Measurements from ENCODE around the gene GCKR. TPM values are rescaled to one million over a fixed set of nuclear protein-coding genes. Genes with fewer than 3 reads are reported as not detected.

Gene GCKR
- total and polyA plus RNA-seq, 2 experiments from 2014 or later = not detected

DNA sequence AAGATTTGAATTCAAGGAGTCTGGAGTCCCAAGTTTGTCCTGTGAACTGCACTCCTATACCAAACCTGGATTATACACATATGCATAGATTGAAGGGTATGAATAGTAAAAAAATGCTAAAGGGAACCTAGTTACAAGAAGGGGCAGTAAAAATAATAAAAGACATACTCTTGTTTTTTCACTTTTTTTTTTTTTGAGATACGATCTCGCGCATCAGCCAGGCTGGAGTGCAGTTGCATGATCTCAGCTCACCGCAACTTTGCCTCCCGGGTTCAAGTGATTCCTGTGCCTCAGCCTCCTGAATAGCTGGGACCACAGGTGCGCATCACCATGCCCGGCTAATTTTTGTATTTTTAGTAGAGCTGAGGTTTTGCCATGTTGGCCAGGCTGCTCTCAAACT is 32.2 kb upstream of the GCKR start:
- Histone ChIP-seq H3K27me3 (no peaks in the 10 kb centered on the region), H3K27ac (no peak overlapping the region), H3K4me1 (ENCODE audit: low read depth) (no peaks in the 10 kb centered on the region), H3K36me3 (peaks cover 4% of the 10 kb centered on the region), H3K9me3 (ENCODE audit: low read depth) (no peaks in the 10 kb centered on the region), H3K4me3 (no peak overlapping the region)
- TF ChIP-seq, protein P1, sequence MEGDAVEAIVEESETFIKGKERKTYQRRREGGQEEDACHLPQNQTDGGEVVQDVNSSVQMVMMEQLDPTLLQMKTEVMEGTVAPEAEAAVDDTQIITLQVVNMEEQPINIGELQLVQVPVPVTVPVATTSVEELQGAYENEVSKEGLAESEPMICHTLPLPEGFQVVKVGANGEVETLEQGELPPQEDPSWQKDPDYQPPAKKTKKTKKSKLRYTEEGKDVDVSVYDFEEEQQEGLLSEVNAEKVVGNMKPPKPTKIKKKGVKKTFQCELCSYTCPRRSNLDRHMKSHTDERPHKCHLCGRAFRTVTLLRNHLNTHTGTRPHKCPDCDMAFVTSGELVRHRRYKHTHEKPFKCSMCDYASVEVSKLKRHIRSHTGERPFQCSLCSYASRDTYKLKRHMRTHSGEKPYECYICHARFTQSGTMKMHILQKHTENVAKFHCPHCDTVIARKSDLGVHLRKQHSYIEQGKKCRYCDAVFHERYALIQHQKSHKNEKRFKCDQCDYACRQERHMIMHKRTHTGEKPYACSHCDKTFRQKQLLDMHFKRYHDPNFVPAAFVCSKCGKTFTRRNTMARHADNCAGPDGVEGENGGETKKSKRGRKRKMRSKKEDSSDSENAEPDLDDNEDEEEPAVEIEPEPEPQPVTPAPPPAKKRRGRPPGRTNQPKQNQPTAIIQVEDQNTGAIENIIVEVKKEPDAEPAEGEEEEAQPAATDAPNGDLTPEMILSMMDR (IDR thresholded peaks at IDR 0.05; ENCODE audit: low read depth, low read length) = no peak
- DNase-seq (ENCODE audit: low read depth in 1 of 2, low spot score in 1 of 2) = no peak

DNA sequence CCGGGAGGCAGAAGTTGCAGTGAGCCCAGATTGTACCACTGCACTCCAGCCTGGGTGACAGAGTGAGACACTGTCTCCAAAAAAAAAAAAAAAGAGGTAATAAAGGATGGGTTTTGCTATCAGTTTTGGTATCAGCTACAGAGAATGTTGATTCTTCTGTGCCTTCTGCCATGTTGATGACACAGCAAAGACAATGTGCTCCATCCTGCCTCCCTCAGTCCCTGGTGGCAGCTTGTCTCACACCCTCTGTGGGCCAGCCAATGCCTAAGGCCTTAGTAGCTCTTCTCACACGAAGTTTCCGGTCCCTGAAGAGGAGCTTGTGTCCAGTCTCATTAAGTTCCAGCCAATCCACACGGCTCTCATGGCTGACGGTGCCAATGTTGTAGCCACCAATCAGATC is 24.7 kb upstream of the GCKR start:
- TF ChIP-seq, protein P1 (IDR thresholded peaks at IDR 0.05; ENCODE audit: low read depth, low read length) = no peak
- Histone ChIP-seq H3K36me3 (peaks cover 30% of the 10 kb centered on the region), H3K9me3 (ENCODE audit: low read depth) (no peaks in the 10 kb centered on the region), H3K4me1 (ENCODE audit: low read depth) (no peaks in the 10 kb centered on the region), H3K27ac (no peak overlapping the region), H3K27me3 (no peaks in the 10 kb centered on the region), H3K4me3 (no peak overlapping the region)
- no peak for DNase-seq (ENCODE audit: low read depth in 1 of 2, low spot score in 1 of 2)

DNA sequence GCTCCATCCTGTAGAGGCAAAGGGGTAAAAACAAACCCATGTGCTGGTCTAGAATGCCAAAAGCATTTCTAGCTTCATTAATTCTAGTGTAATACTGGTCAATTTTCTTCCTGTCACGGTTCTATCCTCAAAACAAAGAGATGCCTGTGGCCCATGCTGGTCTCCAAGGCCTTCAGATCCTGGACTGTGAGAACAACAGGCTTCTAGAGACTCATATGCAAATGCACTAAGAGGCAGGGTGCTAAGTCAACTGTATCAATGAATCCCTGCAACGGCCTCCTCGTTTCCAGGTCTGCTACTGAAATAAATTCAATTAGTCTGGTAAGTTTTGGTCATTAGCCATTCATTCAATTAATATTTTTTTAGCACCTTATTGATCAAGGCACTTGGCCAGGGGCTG is 11.1 kb upstream of the GCKR start:
- peaks cover 11% of the 10 kb centered on the region for H3K36me3 ChIP-seq
- H3K27ac ChIP-seq = no peak overlapping the region
- TF ChIP-seq, protein P1 (IDR thresholded peaks at IDR 0.05; ENCODE audit: low read depth, low read length) = no peak
- H3K4me3 ChIP-seq = no peak overlapping the region
- no peaks in the 10 kb centered on the region for H3K9me3 ChIP-seq (ENCODE audit: low read depth)
- no peaks in the 10 kb centered on the region for H3K4me1 ChIP-seq (ENCODE audit: low read depth)
- DNase-seq (ENCODE audit: low read depth in 1 of 2, low spot score in 1 of 2) = no peak
- no peaks in the 10 kb centered on the region for H3K27me3 ChIP-seq

DNA sequence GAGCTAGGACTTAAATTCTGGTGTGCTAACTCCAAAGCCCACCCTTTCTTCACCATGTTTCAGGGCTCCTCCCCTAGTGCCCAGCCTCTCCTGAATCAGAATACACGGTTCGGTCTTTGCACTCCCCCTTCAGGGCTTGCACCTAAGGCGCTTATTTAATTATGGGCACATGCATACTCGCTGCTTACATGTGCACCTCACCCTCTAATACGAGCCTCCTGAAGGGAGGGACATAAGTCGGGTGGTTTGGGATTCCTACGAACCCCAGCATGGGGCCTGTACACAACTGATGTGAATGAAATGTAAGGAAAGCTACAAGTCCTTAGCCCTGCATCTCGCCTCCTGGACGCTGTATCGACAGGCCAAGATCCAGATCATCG is 7.5 kb upstream of the GCKR start:
- H3K4me3 ChIP-seq = peak overlapping the region; percentile 66
- no peaks in the 10 kb centered on the region for H3K27me3 ChIP-seq
- DNase-seq (ENCODE audit: low read depth in 1 of 2, low spot score in 1 of 2) = peak; percentile 5 to 39
- TF ChIP-seq, protein P1 (IDR thresholded peaks at IDR 0.05; ENCODE audit: low read depth, low read length) = peak; percentile 18
- H3K9me3 ChIP-seq (ENCODE audit: low read depth) = no peaks in the 10 kb centered on the region
- peak overlapping the region; percentile 22 for H3K27ac ChIP-seq
- no peaks in the 10 kb centered on the region for H3K4me1 ChIP-seq (ENCODE audit: low read depth)
- H3K36me3 ChIP-seq = no peaks in the 10 kb centered on the region

DNA sequence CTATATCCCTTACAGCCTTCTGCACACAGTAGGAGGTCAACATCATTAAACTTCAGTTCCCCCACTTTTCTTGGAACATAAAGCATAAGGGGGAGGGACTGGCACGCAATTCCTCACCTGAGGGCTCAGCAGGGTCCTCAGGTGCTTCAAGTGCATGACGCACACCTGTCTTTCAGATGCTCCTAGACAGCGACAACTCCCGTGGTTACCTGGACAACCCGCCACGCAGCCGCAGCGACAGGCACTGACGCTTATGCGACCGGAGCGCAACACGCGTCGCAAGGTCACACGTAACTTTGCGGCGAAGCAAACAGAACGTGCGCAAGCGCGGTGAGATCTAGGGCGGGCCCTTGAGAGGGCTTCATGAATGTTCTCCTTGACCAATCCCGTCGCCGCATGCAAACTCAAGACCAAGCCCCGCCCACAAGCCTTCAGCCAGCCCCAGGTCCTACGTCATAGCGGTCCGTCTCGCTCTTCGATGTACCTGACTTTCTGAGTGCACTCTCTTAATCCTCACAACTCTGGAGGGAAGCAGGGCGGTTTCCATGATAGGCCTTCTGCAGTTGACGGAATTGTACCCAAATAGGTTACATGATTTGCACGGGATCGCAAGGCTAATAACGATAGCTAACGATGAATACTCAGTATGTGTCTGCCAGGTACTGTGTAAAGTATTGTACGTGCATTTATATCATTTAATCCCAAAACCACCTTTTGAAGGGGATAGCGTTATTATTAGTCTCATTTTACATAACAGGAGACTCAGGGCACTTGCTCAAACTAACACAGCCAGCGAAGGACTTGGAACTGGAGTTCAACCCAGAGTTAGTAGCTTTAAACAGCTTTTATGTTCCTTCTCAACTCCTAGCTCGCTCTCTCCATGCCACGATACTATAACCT is 6.9 kb upstream of the GCKR start, which contains the start of gene IFT172:
Gene IFT172 (minus strand): TSS at position 246 of the 900 bp plus-strand sequence. CDS start 90 bp downstream, at position 156.
- TF ChIP-seq, protein P1 (IDR thresholded peaks at IDR 0.05; ENCODE audit: low read depth, low read length) = no peak
- no peaks in the 10 kb centered on the region for H3K4me1 ChIP-seq (ENCODE audit: low read depth)
- H3K27ac ChIP-seq = peak within 1 kb of the TSS; percentile 22
- H3K36me3 ChIP-seq = no peaks in the 10 kb centered on the region
- H3K9me3 ChIP-seq (ENCODE audit: low read depth) = no peaks in the 10 kb centered on the region
- peak within 1 kb of the TSS; percentile 66 for H3K4me3 ChIP-seq
- DNase-seq (ENCODE audit: low read depth in 1 of 2, low spot score in 1 of 2) = peak; percentile 99 to 100
- no peaks in the 10 kb centered on the region for H3K27me3 ChIP-seq

Measured in cardiac muscle cell (in vitro differentiated cells and primary cell).